ENCODE results near the gene FABP7. TPM values are rescaled to one million over a fixed set of nuclear protein-coding genes. Genes with fewer than 3 reads are reported as not detected.

The FABP7 gene
- total RNA-seq, 1 donor from 2014 or later, result not detected

DNA sequence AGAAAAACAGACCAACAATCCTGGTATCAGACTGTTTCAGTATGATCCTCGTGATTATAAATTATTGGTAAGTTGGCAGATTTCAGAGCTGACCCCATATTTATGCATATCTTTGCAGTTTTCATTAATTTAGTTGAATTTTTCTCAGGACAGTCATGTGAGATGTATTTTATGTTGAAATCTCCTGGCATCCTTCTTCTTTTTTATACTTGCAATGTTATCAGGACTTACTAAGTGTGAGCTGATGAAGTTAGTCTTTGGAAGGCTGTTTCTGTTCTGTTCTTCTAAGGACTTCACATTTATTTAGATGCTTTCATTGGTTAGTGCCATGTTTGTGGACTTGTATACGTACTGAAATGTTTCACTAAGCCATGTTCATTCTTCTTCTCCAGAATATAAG, 26.8 kb downstream of the FABP7 start:
- Histone ChIP-seq H3K4me3 (ENCODE audit: low read depth, low read length) (no peak overlapping the region), H3K27me3 (ENCODE audit: control insufficient read depth, insufficient read depth, low read length) (no peaks in the 10 kb centered on the region), H3K36me3 (ENCODE audit: control insufficient read depth, insufficient read depth, low read length) (no peaks in the 10 kb centered on the region)
- TF ChIP-seq CTCF (IDR thresholded peaks at IDR 0.05; ENCODE audit: insufficient read depth, low read length, severe bottlenecking), result no peak
- DNase-seq (ENCODE audit: low read depth), result no peak
- no peak for FAIRE-seq

DNA sequence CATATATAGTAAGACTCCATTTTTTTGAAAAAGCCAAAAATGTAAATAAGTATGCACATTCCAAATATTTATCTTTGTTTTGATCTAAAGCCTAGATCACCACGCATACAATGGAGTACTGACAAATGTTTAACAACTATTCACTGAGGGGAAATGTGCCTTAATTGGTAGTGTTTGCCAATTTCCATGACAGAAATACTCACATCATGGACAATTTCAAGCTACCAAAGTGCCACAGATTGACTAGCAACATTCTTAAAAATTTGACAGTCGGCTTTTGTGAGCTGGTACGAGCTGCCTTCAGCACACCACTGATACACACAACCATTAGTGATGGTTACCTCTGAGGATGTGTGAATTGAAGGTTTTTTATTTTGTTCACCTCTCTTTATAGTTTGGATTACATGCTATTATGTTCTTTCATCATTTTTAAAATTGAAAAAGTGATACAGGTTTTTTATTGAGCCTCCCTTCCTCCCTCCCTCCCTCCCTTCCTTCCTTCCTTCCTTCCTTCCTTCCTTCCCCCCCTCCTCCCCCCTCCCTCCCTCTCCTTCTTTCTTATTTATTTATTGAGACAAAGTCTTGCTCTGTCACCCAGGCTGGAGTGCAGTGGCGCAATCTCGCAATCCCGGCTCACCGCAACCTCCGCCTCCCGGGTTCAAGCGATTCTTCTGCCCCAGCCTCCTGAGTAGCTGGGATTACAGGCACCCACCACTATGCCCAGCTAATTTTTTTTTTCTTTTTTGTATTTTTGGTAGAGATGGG, 28.8 kb downstream of the FABP7 start:
- FAIRE-seq (no peak), DNase-seq (ENCODE audit: low read depth) (no peak)
- Histone ChIP-seq H3K4me3 (ENCODE audit: low read depth, low read length) (no peak overlapping the region), H3K36me3 (ENCODE audit: control insufficient read depth, insufficient read depth, low read length) (no peaks in the 10 kb centered on the region), H3K27me3 (ENCODE audit: control insufficient read depth, insufficient read depth, low read length) (no peaks in the 10 kb centered on the region)
- no peak for TF ChIP-seq CTCF (IDR thresholded peaks at IDR 0.05; ENCODE audit: insufficient read depth, low read length, severe bottlenecking)

DNA sequence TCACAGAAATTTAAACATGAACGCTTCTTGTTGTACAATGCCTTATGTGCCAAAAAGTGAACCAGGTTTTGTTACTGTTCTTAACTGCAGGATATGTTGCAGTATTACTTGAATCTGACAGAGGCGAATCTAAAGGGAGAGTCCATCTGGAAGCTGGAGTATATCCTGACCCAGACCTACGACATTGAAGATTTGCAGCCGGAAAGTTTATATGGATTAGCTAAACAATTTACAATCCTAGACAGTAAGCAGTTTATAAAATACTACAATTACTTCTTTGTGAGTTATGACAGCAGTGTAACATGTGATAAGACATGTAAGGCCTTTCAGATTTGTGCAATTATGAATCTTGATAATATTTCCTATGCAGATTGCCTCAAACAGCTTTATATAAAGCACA, 29.5 kb downstream of the FABP7 start:
- FAIRE-seq (no peak), DNase-seq (ENCODE audit: low read depth) (no peak)
- Histone ChIP-seq H3K36me3 (ENCODE audit: control insufficient read depth, insufficient read depth, low read length) (no peaks in the 10 kb centered on the region), H3K27me3 (ENCODE audit: control insufficient read depth, insufficient read depth, low read length) (no peaks in the 10 kb centered on the region), H3K4me3 (ENCODE audit: low read depth, low read length) (no peak overlapping the region)
- TF ChIP-seq CTCF (IDR thresholded peaks at IDR 0.05; ENCODE audit: insufficient read depth, low read length, severe bottlenecking), result no peak

- Histone ChIP-seq H3K4me3 (ENCODE audit: low read depth, low read length) (no peak overlapping the region), H3K27me3 (ENCODE audit: control insufficient read depth, insufficient read depth, low read length) (no peaks in the 10 kb centered on the region), H3K36me3 (ENCODE audit: control insufficient read depth, insufficient read depth, low read length) (no peaks in the 10 kb centered on the region)
- no peak for DNase-seq (ENCODE audit: low read depth)
- no peak for TF ChIP-seq CTCF (IDR thresholded peaks at IDR 0.05; ENCODE audit: insufficient read depth, low read length, severe bottlenecking)
- no peak for FAIRE-seq
Measured at GRCh38 chr6:122809691-122810090, 30.2 kb downstream of the FABP7 start.

DNA sequence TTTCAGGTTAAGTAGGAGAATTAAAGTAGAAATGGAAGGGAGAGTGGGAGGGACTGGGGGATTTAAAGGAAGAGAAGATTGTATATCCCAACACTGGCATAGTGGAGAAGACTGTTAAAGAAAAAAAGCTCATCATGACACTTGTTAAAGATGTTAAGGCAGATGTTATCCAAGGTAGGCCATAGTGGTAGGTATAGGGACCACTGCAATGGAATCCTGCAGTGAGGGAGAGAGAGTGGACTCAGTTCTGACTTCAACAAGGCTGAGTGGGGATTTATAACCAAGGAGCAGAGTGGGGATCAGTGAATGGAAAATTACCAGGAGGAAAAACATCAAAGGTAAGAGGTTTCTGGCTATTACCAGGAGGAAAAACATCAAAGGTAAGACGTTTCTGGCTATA, 30.7 kb downstream of the FABP7 start:
- H3K36me3 ChIP-seq (ENCODE audit: control insufficient read depth, insufficient read depth, low read length), result no peaks in the 10 kb centered on the region
- no peak for TF ChIP-seq CTCF (IDR thresholded peaks at IDR 0.05; ENCODE audit: insufficient read depth, low read length, severe bottlenecking)
- no peaks in the 10 kb centered on the region for H3K27me3 ChIP-seq (ENCODE audit: control insufficient read depth, insufficient read depth, low read length)
- FAIRE-seq (no peak), DNase-seq (ENCODE audit: low read depth) (no peak)
- no peak overlapping the region for H3K4me3 ChIP-seq (ENCODE audit: low read depth, low read length)

GRCh38 chr6:122817358-122817757, 37.8 kb downstream of the FABP7 start:
- no peak for FAIRE-seq
- no peak for TF ChIP-seq CTCF (IDR thresholded peaks at IDR 0.05; ENCODE audit: insufficient read depth, low read length, severe bottlenecking)
- no peaks in the 10 kb centered on the region for H3K27me3 ChIP-seq (ENCODE audit: control insufficient read depth, insufficient read depth, low read length)

More at GRCh38 chr6:122817358-122817757, 37.8 kb downstream of the FABP7 start:
- H3K4me3 ChIP-seq (ENCODE audit: low read depth, low read length), result no peak overlapping the region
- no peak for DNase-seq (ENCODE audit: low read depth)
- no peaks in the 10 kb centered on the region for H3K36me3 ChIP-seq (ENCODE audit: control insufficient read depth, insufficient read depth, low read length)
